ENCODE data around the gene ANP32B. TPM values are rescaled to one million over a fixed set of nuclear protein-coding genes. Genes with fewer than 3 reads are reported as not detected.

The ANP32B gene
- total RNA-seq, 1 donor from 2014 or later: 156 TPM

- Mint-ChIP-seq H3K4me1 (ENCODE audit: unreplicated experiment) (no peaks in the 10 kb centered on the region), H3K27me3 (peaks cover 3% of the 10 kb centered on the region)
Observed at GRCh38 chr9:98031935-98032334, 48.8 kb downstream of the ANP32B start.

GRCh38 chr9:98034593-98035546 lies 51.7 kb downstream of the ANP32B start:
- Mint-ChIP-seq H3K4me3 (no peak overlapping the region), H3K27me3 (peaks cover 7% of the 10 kb centered on the region), H3K27ac (no peak overlapping the region), H3K36me3 (no peaks in the 10 kb centered on the region), H3K9me3 (no peaks in the 10 kb centered on the region), H3K4me1 (ENCODE audit: unreplicated experiment) (no peaks in the 10 kb centered on the region)
- peak; percentile 89 for TF ChIP-seq CTCF (conservative IDR thresholded peaks at IDR 0.05)
- peak; percentile 84 for DNase-seq (ENCODE audit: extremely low spot score, unreplicated experiment)

More at GRCh38 chr9:98031935-98032334, 48.8 kb downstream of the ANP32B start:
- Mint-ChIP-seq H3K4me3 (no peak overlapping the region), H3K9me3 (no peaks in the 10 kb centered on the region), H3K36me3 (no peaks in the 10 kb centered on the region), H3K27ac (no peak overlapping the region)
- DNase-seq (ENCODE audit: extremely low spot score, unreplicated experiment): no peak
- no peak for TF ChIP-seq CTCF (conservative IDR thresholded peaks at IDR 0.05)

GRCh38 chr9:98037357-98037756 lies 54.2 kb downstream of the ANP32B start:
- TF ChIP-seq CTCF (conservative IDR thresholded peaks at IDR 0.05): no peak

GRCh38 chr9:98038958-98039357 lies 55.8 kb downstream of the ANP32B start:
- H3K27ac Mint-ChIP-seq: no peak overlapping the region
- no peaks in the 10 kb centered on the region for H3K9me3 Mint-ChIP-seq
- H3K4me1 Mint-ChIP-seq (ENCODE audit: unreplicated experiment): no peaks in the 10 kb centered on the region
- H3K4me3 Mint-ChIP-seq: no peak overlapping the region
- H3K36me3 Mint-ChIP-seq: no peaks in the 10 kb centered on the region
- H3K27me3 Mint-ChIP-seq: peaks cover 8% of the 10 kb centered on the region
- no peak for TF ChIP-seq CTCF (conservative IDR thresholded peaks at IDR 0.05)
- no peak for DNase-seq (ENCODE audit: extremely low spot score, unreplicated experiment)

More at GRCh38 chr9:98037357-98037756, 54.2 kb downstream of the ANP32B start:
- peaks cover 8% of the 10 kb centered on the region for H3K27me3 Mint-ChIP-seq
- no peak overlapping the region for H3K4me3 Mint-ChIP-seq
- no peak overlapping the region for H3K27ac Mint-ChIP-seq
- no peaks in the 10 kb centered on the region for H3K9me3 Mint-ChIP-seq
- H3K4me1 Mint-ChIP-seq (ENCODE audit: unreplicated experiment): no peaks in the 10 kb centered on the region
- no peak for DNase-seq (ENCODE audit: extremely low spot score, unreplicated experiment)
- no peaks in the 10 kb centered on the region for H3K36me3 Mint-ChIP-seq

GRCh38 chr9:98039607-98040017 lies 56.5 kb downstream of the ANP32B start:
- Mint-ChIP-seq H3K36me3 (no peaks in the 10 kb centered on the region), H3K4me1 (ENCODE audit: unreplicated experiment) (no peaks in the 10 kb centered on the region), H3K9me3 (no peaks in the 10 kb centered on the region), H3K27me3 (peaks cover 8% of the 10 kb centered on the region), H3K4me3 (no peak overlapping the region), H3K27ac (no peak overlapping the region)
- DNase-seq (ENCODE audit: extremely low spot score, unreplicated experiment): no peak
- no peak for TF ChIP-seq CTCF (conservative IDR thresholded peaks at IDR 0.05)

All from type B pancreatic cell (in vitro differentiated cells).